H1 (cell line): ENCODE data around the gene RTN4RL2. TPM values are rescaled to one million over a fixed set of nuclear protein-coding genes. Genes with fewer than 3 reads are reported as not detected.

Source experiments
- CTCF ChIA-PET: fragments of 300-600 bp; sonication (Branson Sonifier 250); formaldehyde crosslinking; loops from one replicate; lab custom pipeline; 2021; ENCODE audit not compliant: partially characterized antibody; lab: Charles Lee
- POLR2A ChIA-PET: fragments of 300-600 bp; sonication (Branson Sonifier 250); formaldehyde crosslinking; loops from one replicate; lab custom pipeline; 2021; ENCODE audit warnings: inconsistent platforms; ENCODE audit not compliant: partially characterized antibody; lab: Charles Lee
- DNase-seq, 2 experiments: peaks; one replicate each; pipeline versions ENCODE4 v3.0.0 to v3.0.0-alpha.2; 2010 to 2022; ENCODE audit warnings: low spot score in 2 of 2, low read depth in 1 of 2, mixed read lengths in 1 of 2
- FAIRE-seq: peaks from 2 replicates; lab custom pipeline; 2011; peaks lifted over from hg19 to GRCh38; lab: Jason Lieb, UNC
- H2AFZ ChIP-seq: 2 replicates; pipeline ENCODE4 v1.8.1; 2012; ENCODE audit warnings: low read length, inconsistent platforms
- H2AK5ac ChIP-seq: 2 replicates; pipeline ENCODE4 v1.6.1; 2013; ENCODE audit warnings: low read depth, low read length
- H2BK120ac ChIP-seq: replicated peaks from 2 replicates; pipeline ENCODE3; 2013; ENCODE audit warnings: low read depth, low read length, inconsistent platforms
- H2BK12ac ChIP-seq: 2 replicates; pipeline ENCODE4 v1.6.1; 2013; ENCODE audit warnings: low read depth, low read length
- H2BK15ac ChIP-seq: 2 replicates; pipeline ENCODE4 v1.6.1; 2013; ENCODE audit warnings: low read length
- H2BK20ac ChIP-seq: 2 replicates; pipeline ENCODE4 v1.6.1; 2013; ENCODE audit warnings: low read length
- H2BK5ac ChIP-seq: 2 replicates; pipeline ENCODE4 v1.6.1; 2013; ENCODE audit warnings: low read depth, low read length
- H3K14ac ChIP-seq: 2 replicates; pipeline ENCODE4 v1.6.1; 2013; ENCODE audit warnings: inconsistent platforms; ENCODE audit not compliant: insufficient read length
- H3K18ac ChIP-seq: 2 replicates; pipeline ENCODE4 v1.6.1; 2013; ENCODE audit warnings: low read length; ENCODE audit errors: extremely low read depth
- H3K23ac ChIP-seq: 2 replicates; pipeline ENCODE4 v1.6.1; 2013; ENCODE audit warnings: inconsistent platforms; ENCODE audit not compliant: insufficient read length
- H3K23me2 ChIP-seq: 2 replicates; pipeline ENCODE4 v1.6.1; 2013; ENCODE audit warnings: low read depth, low read length
- H3K27ac ChIP-seq: 2 replicates; pipeline ENCODE4 v1.6.1; 2011; ENCODE audit warnings: low read depth, low read length, inconsistent platforms
- H3K27me3 ChIP-seq, 4 experiments: replicated peaks in 1 of 4; 1 replicate in 1 of 4; 2 replicates in 3 of 4; pipeline versions ENCODE4 v1.6.1 to v1.8.1; 2011 to 2013; ENCODE audit warnings: low read length in 3 of 4, mild to moderate bottlenecking in 3 of 4, inconsistent platforms in 2 of 4, mixed read lengths in 2 of 4, moderate library complexity in 1 of 4; ENCODE audit not compliant: control insufficient read depth in 3 of 4, insufficient read depth in 3 of 4; ENCODE audit errors: extremely low read depth in 1 of 4
- H3K36me3 ChIP-seq, 4 experiments: 2 replicates each; pipeline versions ENCODE4 v1.6.1 to v1.8.1; 2011 to 2013; ENCODE audit warnings: mild to moderate bottlenecking in 4 of 4, low read length in 3 of 4, moderate library complexity in 2 of 4, control low read depth in 1 of 4, inconsistent platforms in 1 of 4; ENCODE audit not compliant: insufficient read depth in 4 of 4, control insufficient read depth in 2 of 4
- H3K4ac ChIP-seq: replicated peaks from 2 replicates; pipeline ENCODE3; 2013; ENCODE audit warnings: low read length, low read depth, mixed read lengths, inconsistent platforms; ENCODE audit not compliant: insufficient read length
- H3K4me1 ChIP-seq, 4 experiments: replicated peaks in 1 of 4; 1 replicate in 1 of 4; 2 replicates in 3 of 4; pipeline versions ENCODE4 v1.6.1 to v1.8.1; 2011 to 2013; ENCODE audit warnings: low read length in 3 of 4, inconsistent platforms in 2 of 4, mixed read lengths in 1 of 4; ENCODE audit not compliant: insufficient read depth in 4 of 4, control insufficient read depth in 3 of 4
- H3K4me2 ChIP-seq, 2 experiments: 2 replicates each; pipeline versions ENCODE4 v1.6.1 to v1.8.1; 2011 to 2013; ENCODE audit warnings: low read depth in 2 of 2, low read length in 2 of 2, control low read depth in 1 of 2, inconsistent platforms in 1 of 2, mild to moderate bottlenecking in 1 of 2; ENCODE audit not compliant: insufficient read depth in 1 of 2
- H3K4me3 ChIP-seq, 4 experiments: fragments of 200-600, 300-600 bp in 1 of 4; sonication (generic), shearing (Covaris generic), sonication (Bioruptor Twin) in 1 of 4; 2 replicates each; pipeline versions ENCODE4 v1.5.1 to v1.8.1; 2011 to 2016; ENCODE audit warnings: low read length in 4 of 4, low read depth in 3 of 4, control low read depth in 2 of 4, inconsistent platforms in 2 of 4, mild to moderate bottlenecking in 2 of 4, mixed read lengths in 1 of 4, moderate library complexity in 1 of 4; ENCODE audit not compliant: insufficient read depth in 2 of 4; ENCODE audit errors: extremely low read depth in 1 of 4
- H3K56ac ChIP-seq: replicated peaks from 2 replicates; pipeline ENCODE3; 2013; ENCODE audit warnings: low read depth, mild to moderate bottlenecking, mixed read lengths, low read length, inconsistent platforms; ENCODE audit not compliant: insufficient read length
- H3K79me1 ChIP-seq: 2 replicates; pipeline ENCODE4 v1.6.1; 2013; ENCODE audit warnings: low read depth, low read length, control low read depth
- H3K79me2 ChIP-seq, 2 experiments: 2 replicates each; pipeline versions ENCODE4 v1.6.1 to v1.8.1; 2012 to 2013; ENCODE audit warnings: low read length in 2 of 2, mild to moderate bottlenecking in 2 of 2, inconsistent platforms in 1 of 2; ENCODE audit not compliant: insufficient read depth in 2 of 2, control insufficient read depth in 1 of 2
- H3K9ac ChIP-seq, 4 experiments: replicated peaks in 1 of 4; 1 replicate in 1 of 4; 2 replicates in 3 of 4; pipeline versions ENCODE4 v1.6.1 to v1.8.1; 2011 to 2013; ENCODE audit warnings: low read depth in 3 of 4, low read length in 3 of 4, control low read depth in 2 of 4, mild to moderate bottlenecking in 2 of 4, moderate library complexity in 2 of 4, inconsistent platforms in 1 of 4; ENCODE audit errors: extremely low read depth in 1 of 4
- H3K9me3 ChIP-seq, 2 experiments: 2 replicates each; pipeline versions ENCODE4 v1.6.1 to v1.8.1; 2012 to 2013; ENCODE audit warnings: mild to moderate bottlenecking in 2 of 2, moderate library complexity in 2 of 2, control low read depth in 1 of 2, inconsistent platforms in 1 of 2, low read depth in 1 of 2, low read length in 1 of 2, mixed read lengths in 1 of 2; ENCODE audit not compliant: insufficient read depth in 2 of 2
- H4K20me1 ChIP-seq, 2 experiments: replicated peaks in 1 of 2; 2 replicates each; pipeline versions ENCODE3 to v1.8.1; 2011 to 2013; ENCODE audit warnings: inconsistent platforms in 2 of 2, low read length in 2 of 2, mild to moderate bottlenecking in 1 of 2; ENCODE audit not compliant: insufficient read depth in 2 of 2, control insufficient read depth in 1 of 2
- H4K5ac ChIP-seq: 2 replicates; pipeline ENCODE4 v1.6.1; 2013; ENCODE audit warnings: low read length, low read depth, mixed read lengths, inconsistent platforms; ENCODE audit not compliant: insufficient read length
- H4K8ac ChIP-seq: 2 replicates; pipeline ENCODE4 v1.8.0; 2013; ENCODE audit warnings: mild to moderate bottlenecking, moderate library complexity, low read length, inconsistent platforms; ENCODE audit not compliant: insufficient read depth; ENCODE audit errors: extremely low read depth
- H4K91ac ChIP-seq: replicated peaks from 2 replicates; pipeline ENCODE3; 2013; ENCODE audit warnings: low read length, mixed read lengths, inconsistent platforms; ENCODE audit not compliant: insufficient read length
- BRCA1 ChIP-seq: IDR thresholded peaks from 2 replicates; pipeline ENCODE4 v1.6.1; 2012; ENCODE audit warnings: low read depth, low read length, improper control_type of control experiment
- CBX5 ChIP-seq: fragments of 300-800, 300-1000 bp; sonication (generic); IDR thresholded peaks from 2 replicates; pipeline ENCODE4 v1.7.1; 2016; ENCODE audit warnings: antibody characterized with exemption, low read length, low read depth
- GTF2F1 ChIP-seq: IDR thresholded peaks from 2 replicates; pipeline ENCODE4 v1.6.1; 2012; ENCODE audit warnings: low read depth, low read length, improper control_type of control experiment, borderline replicate concordance
- SAP30 ChIP-seq: fragments of 300-600 bp; sonication (generic); IDR thresholded peaks from 2 replicates; pipeline ENCODE4 v1.7.1; 2012; ENCODE audit warnings: low read length, moderate library complexity, mild to moderate bottlenecking, inconsistent platforms; ENCODE audit not compliant: insufficient read depth, insufficient replicate concordance
- SRF ChIP-seq: IDR thresholded peaks from 2 replicates; pipeline ENCODE4 v1.6.1; 2011; ENCODE audit warnings: mild to moderate bottlenecking, low read depth, low read length, moderate library complexity
- WGBS, 2 experiments: shearing (Covaris generic) in 1 of 2; methylation state at CpG; one replicate each; pipeline versions ENCODE4 v1.1.6 to v1.1.7; 2013 to 2015; ENCODE audit warnings: low lambda C conversion rate in 2 of 2, mixed read lengths in 2 of 2, inconsistent platforms in 1 of 2, low coverage in 1 of 2, missing lambda C conversion rate in 1 of 2; ENCODE audit not compliant: insufficient replicate concordance in 2 of 2, insufficient coverage in 1 of 2, insufficient read length in 1 of 2; ENCODE audit errors: extremely low coverage in 1 of 2, missing lambda C conversion rate in 1 of 2; 5-methylcytosine and 5-hydroxymethylcytosine counted together
- polyA plus RNA-seq, 7 experiments: library from polyadenylated mRNA; depleted of rRNA in 3 of 7; stranded (reverse) in 5 of 7; unstranded in 2 of 7; fragments of >200 nt in 5 of 7; fragments of 200-250 nt in 2 of 7; gene quantifications; 1 replicate in 5 of 7; 2 replicates in 1 of 7; 4 replicates in 1 of 7; pipeline versions ENCODE4 v1.2.1 to v1.2.3, GENCODE V29; 2011 to 2013; ENCODE audit warnings: missing spikeins in 2 of 7, mixed read lengths in 2 of 7
- total RNA-seq: library from RNA; stranded (reverse); fragmentation: NEBNext Ultra II Directional; extraction: Animal tissue kit (Norgen Biotek cat#: 25700); gene quantifications from 2 replicates; pipeline ENCODE4 v1.2.1, GENCODE V29; 2021

The RTN4RL2 gene
- total and polyA plus RNA-seq, 2 of the 8 experiments (the other 6 are each of a cell fraction or from before 2014, with no cell fraction given): 11.4 to 23.7 TPM

- Histone ChIP-seq H3K4me1 (peaks cover 3 to 10% (median 5%) of the 10 kb centered on the region in 4 experiments), H4K20me1 (peaks cover 2 to 3% of the 10 kb centered on the region in 2 experiments), H2BK5ac (no peak overlapping the region; the same call in 1 of the 2 replicates), H3K23ac (no peak overlapping the region), H2AFZ (no peak overlapping the region), H3K27me3 (peaks cover 0 to 21% (median 10%) of the 10 kb centered on the region in 4 experiments; a peak in 4 of 7 replicates), H3K79me2 (peaks cover 0 to 22% of the 10 kb centered on the region in 2 experiments; a peak in 3 of 4 replicates), H4K8ac (no peak overlapping the region), H3K36me3 (no peaks in the 10 kb centered on the region), H2BK15ac (no peak overlapping the region), H3K27ac (no peak overlapping the region), H3K56ac (no peak overlapping the region), H3K18ac (no peak overlapping the region), H2BK20ac (no peak overlapping the region), H3K4ac (no peak overlapping the region), H3K14ac (no peak overlapping the region), H3K4me2 (peak overlapping the region; percentile 56 to 95), H4K91ac (no peak overlapping the region), H2BK12ac (no peak overlapping the region), H3K4me3 (peak overlapping the region in 2 of 4 experiments; percentile 64 to 76; a peak in 2 of 8 replicates), H3K9me3 (no peaks in the 10 kb centered on the region), H4K5ac (no peak overlapping the region), H2BK120ac (no peak overlapping the region), H3K23me2 (peaks cover 19% of the 10 kb centered on the region; the same call in 1 of the 2 replicates), H3K79me1 (peaks cover 2% of the 10 kb centered on the region; the same call in 1 of the 2 replicates), H2AK5ac (no peak overlapping the region), H3K9ac (no peak overlapping the region; a peak in 2 of 7 replicates)
- ChIA-PET POLR2A (interaction anchor here (1.1 to 8.4 kb wide), 11 partner anchors 11 to 228 kb away, joined by 3 to 110 read pairs (median 35); partner anchors contain the start of genes RTN4RL2, SELENOH, TIMM10 and YPEL4), CTCF (interaction anchor here (0.6 to 25.4 kb wide), 6 partner anchors 15 to 55 kb away, joined by 3 to 1146 read pairs (median 6); partner anchors contain the start of gene TIMM10)
- DNase-seq: no peak
- 88% methylated on average over 12 of the region's 12 CpGs; no CpG with 5 or more reads in 1 of the 2 experiments for WGBS, 2 experiments
- no peak for FAIRE-seq
- TF ChIP-seq BRCA1: no peak
- no peak for TF ChIP-seq CBX5
- TF ChIP-seq SAP30: no peak
- TF ChIP-seq SRF: no peak
- no peak for TF ChIP-seq GTF2F1
Measured at GRCh38 chr11:57512646-57513451, 52.5 kb downstream of the RTN4RL2 start.
